ENCODE measurements around the gene DHX8. TPM values are rescaled to one million over a fixed set of nuclear protein-coding genes. Genes with fewer than 3 reads are reported as not detected.

The DHX8 gene
- total and polyA plus RNA-seq, 10 donors: 20.4 to 63.3 (median 44.7) TPM

DNA sequence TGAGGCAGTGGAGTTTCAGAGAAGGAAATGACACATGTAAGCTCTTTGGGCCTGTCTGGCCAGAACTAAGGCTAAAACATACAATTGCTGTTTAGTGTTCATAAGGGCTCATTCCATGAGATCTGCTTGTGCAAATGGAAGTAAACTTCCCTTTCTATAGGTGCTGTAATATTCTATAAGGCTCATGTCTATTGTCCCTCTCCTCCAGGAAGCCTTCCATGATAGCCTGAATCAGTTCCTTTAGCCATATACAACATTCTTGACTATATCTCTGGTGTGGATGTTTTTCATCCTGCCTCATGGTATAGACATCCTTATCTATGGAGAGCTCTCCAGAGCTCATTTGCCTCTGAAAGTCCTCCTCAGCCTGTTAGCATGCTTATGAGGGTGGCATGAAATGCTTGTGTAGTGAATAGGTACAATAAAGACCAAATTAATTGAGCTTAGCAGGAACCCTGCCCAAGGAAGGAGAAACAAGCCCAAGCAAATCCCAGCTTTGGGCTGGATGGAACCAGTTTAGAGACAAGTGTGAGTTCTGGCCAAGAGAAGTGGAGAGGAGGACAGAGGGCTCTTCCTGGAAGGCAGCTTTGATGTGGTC, 64.0 kb downstream of the DHX8 start:
- Histone ChIP-seq H3K9me3 (no peaks in the 10 kb centered on the region), H3K4me1 (peaks cover 6 to 32% (median 22%) of the 10 kb centered on the region in 6 donors), H3K4me3 (no peak overlapping the region), H3K36me3 (no peaks in the 10 kb centered on the region), H3K27ac (no peak overlapping the region), H3K27me3 (replicated peaks in 1 of 7) (peaks cover 0 to 87% (median 43%) of the 10 kb centered on the region in 7 donors)
- intact Hi-C loops (cut with DNase I; ENCODE audit: low total_unique reads): no loop called here
- no peak for TF ChIP-seq POLR2A (IDR thresholded peaks at IDR 0.05)
- TF ChIP-seq, protein P1, sequence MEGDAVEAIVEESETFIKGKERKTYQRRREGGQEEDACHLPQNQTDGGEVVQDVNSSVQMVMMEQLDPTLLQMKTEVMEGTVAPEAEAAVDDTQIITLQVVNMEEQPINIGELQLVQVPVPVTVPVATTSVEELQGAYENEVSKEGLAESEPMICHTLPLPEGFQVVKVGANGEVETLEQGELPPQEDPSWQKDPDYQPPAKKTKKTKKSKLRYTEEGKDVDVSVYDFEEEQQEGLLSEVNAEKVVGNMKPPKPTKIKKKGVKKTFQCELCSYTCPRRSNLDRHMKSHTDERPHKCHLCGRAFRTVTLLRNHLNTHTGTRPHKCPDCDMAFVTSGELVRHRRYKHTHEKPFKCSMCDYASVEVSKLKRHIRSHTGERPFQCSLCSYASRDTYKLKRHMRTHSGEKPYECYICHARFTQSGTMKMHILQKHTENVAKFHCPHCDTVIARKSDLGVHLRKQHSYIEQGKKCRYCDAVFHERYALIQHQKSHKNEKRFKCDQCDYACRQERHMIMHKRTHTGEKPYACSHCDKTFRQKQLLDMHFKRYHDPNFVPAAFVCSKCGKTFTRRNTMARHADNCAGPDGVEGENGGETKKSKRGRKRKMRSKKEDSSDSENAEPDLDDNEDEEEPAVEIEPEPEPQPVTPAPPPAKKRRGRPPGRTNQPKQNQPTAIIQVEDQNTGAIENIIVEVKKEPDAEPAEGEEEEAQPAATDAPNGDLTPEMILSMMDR (IDR thresholded peaks at IDR 0.05 in 8 of 11, conservative IDR thresholded peaks at IDR 0.05 in 3 of 11): no peak
- no peak for TF ChIP-seq POLR2AphosphoS5 (IDR thresholded peaks at IDR 0.05)
- no peak for DNase-seq

DNA sequence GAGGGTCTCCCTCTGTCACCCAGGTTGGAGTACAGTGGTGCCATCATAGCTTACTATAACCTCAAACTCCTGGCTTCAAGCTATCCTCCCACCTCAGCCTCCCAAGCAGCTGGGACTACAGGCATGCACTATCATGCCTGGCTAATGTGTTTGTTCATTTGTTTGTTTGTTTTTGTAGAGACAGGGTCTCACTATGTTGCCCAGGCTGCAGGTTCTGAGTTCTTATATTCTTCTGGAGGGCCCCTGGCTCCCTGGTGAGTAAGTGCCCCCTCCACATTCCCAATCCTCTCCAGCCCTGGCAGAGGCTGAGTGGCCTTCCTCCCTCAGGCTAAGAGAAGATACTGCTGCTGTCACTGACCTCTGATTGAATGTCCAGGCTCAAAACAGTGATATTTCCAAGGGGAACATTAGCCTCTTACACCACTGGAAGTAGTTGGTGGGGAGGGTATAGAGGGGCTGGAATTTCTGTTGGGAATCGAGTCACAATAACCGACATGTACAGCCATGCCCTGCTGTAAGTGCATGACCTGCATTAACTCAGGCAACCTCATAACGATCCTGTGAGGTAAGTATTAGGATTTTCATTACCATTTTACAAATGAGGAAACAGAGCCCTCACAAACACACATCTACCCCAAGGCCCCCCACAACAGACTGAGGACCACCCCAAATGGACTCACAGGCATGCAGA, 65.1 kb downstream of the DHX8 start:
- intact Hi-C loops (cut with DNase I; ENCODE audit: low total_unique reads): no loop called here
- Histone ChIP-seq H3K27me3 (replicated peaks in 1 of 7) (peaks cover 0 to 87% (median 43%) of the 10 kb centered on the region in 7 donors), H3K36me3 (no peaks in the 10 kb centered on the region), H3K4me1 (peaks cover 6 to 32% (median 22%) of the 10 kb centered on the region in 6 donors), H3K27ac (no peak overlapping the region), H3K9me3 (no peaks in the 10 kb centered on the region), H3K4me3 (no peak overlapping the region)
- DNase-seq: no peak
- WGBS, 5 donors: 74 to 92% (median 80%) methylated on average over 3 of the region's 3 CpGs
- TF ChIP-seq POLR2A (IDR thresholded peaks at IDR 0.05) (no peak), POLR2AphosphoS5 (IDR thresholded peaks at IDR 0.05) (no peak)
- TF ChIP-seq, protein P1 (IDR thresholded peaks at IDR 0.05 in 8 of 11, conservative IDR thresholded peaks at IDR 0.05 in 3 of 11): no peak

DNA sequence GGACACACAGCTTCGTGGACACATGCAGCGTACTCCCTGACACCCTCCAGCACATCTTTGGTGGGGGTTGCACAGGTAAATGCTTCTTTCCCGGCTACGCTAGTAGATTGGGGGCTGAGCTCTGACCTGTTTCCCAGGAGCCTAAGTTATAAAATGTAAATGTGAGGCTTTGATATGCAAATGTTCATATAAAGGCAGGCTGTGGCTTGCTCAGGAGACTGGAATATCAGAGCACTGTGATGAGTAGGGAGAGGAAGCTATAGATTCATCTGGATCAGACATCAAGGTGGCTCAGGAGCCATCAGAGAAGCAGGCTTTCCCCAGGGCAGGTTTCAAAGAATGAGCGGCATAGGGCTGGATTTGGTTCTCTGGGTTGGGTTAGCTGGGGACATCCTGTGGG, 65.7 kb downstream of the DHX8 start:
- Histone ChIP-seq H3K4me3 (no peak overlapping the region), H3K27ac (no peak overlapping the region), H3K4me1 (peaks cover 6 to 31% (median 22%) of the 10 kb centered on the region in 6 donors), H3K9me3 (no peaks in the 10 kb centered on the region), H3K27me3 (replicated peaks in 1 of 7) (peaks cover 0 to 87% (median 36%) of the 10 kb centered on the region in 7 donors), H3K36me3 (no peaks in the 10 kb centered on the region)
- intact Hi-C loops (cut with DNase I; ENCODE audit: low total_unique reads): no loop called here
- 85 to 90% (median 89%) methylated on average over 5 of the region's 5 CpGs for WGBS, 5 donors
- DNase-seq: no peak
- TF ChIP-seq, protein P1 (IDR thresholded peaks at IDR 0.05 in 8 of 11, conservative IDR thresholded peaks at IDR 0.05 in 3 of 11): no peak
- no peak for TF ChIP-seq POLR2AphosphoS5 (IDR thresholded peaks at IDR 0.05)
- TF ChIP-seq POLR2A (IDR thresholded peaks at IDR 0.05): no peak

DNA sequence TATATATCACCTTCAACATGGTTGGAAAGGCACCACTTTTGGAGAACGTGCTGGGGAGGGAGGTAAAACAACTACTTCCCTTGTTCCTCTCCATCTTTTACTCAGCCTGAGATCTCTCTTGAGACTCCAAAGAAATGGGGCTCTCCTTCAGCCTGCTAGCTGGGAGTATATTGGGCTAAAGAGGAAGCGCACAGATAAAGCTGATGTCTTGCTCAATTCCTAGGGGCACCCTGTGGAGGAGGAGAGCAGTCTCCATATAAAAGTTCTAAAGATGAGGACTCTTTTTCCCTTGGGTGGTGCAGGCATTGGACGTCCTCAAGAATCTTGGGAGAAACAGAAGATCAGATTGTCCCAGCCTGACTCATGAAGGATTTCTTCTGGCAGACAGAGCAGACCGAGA, 67.0 kb downstream of the DHX8 start:
- no peaks in the 10 kb centered on the region for H3K36me3 ChIP-seq
- H3K9me3 ChIP-seq: no peaks in the 10 kb centered on the region
- H3K4me1 ChIP-seq: peaks cover 6 to 19% (median 15%) of the 10 kb centered on the region in 6 donors
- H3K27me3 ChIP-seq (replicated peaks in 1 of 7): peaks cover 0 to 84% (median 24%) of the 10 kb centered on the region in 7 donors
- H3K4me3 ChIP-seq: no peak overlapping the region
- no peak for TF ChIP-seq POLR2A (IDR thresholded peaks at IDR 0.05)
- TF ChIP-seq, protein P1 (IDR thresholded peaks at IDR 0.05 in 8 of 11, conservative IDR thresholded peaks at IDR 0.05 in 3 of 11): no peak
- no peak for TF ChIP-seq POLR2AphosphoS5 (IDR thresholded peaks at IDR 0.05)
- intact Hi-C loops (cut with DNase I; ENCODE audit: low total_unique reads): no loop called here
- WGBS, 5 donors: 77 to 91% (median 84%) methylated on average over 4 of the region's 4 CpGs
- DNase-seq: no peak
- H3K27ac ChIP-seq: no peak overlapping the region

All from spleen (tissue), 11 donors.